ENCODE measurements around the gene SLC8A3. TPM values are rescaled to one million over a fixed set of nuclear protein-coding genes. Genes with fewer than 3 reads are reported as not detected.

The SLC8A3 gene
- total RNA-seq, 4 donors from 2014 or later, result 0.34 to 1.6 (median 0.73) TPM

DNA sequence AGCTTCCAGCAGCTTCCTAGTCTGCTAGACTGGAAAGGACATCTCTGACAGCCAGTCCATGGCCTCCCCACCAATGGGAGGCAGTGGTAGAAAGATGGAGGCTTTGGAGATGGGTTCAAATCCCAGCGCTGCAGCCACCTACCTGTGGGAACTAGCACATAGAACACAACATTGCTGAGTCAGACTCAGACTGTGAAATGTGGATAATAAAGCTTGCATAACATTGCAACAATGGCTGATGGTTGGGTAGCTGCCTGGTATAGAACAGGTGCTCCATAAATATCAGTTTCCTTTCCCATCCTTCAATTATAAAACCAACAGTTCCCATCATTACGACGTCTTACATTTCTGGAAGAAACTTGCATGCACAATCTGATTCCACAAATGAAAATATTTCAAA, 94.6 kb downstream of the SLC8A3 start:
- TF ChIP-seq CTCF (IDR thresholded peaks at IDR 0.05) (no peak), POLR2A (IDR thresholded peaks at IDR 0.05) (no peak)
- DNase-seq (ENCODE audit: low spot score in 2 of 2), result no peak
- H3K4me3 ChIP-seq (ENCODE audit: low read depth, poor library complexity, severe bottlenecking), result no peak overlapping the region
- intact Hi-C loops (cut with DNase I; ENCODE audit: low total_unique reads), result no loop called here
- WGBS, 2 donors, result 77 to 91% methylated on average over 3 of the region's 3 CpGs

- 87 to 88% methylated on average over 2 of the region's 2 CpGs for WGBS, 2 donors
- TF ChIP-seq CTCF (IDR thresholded peaks at IDR 0.05), result no peak
- no peak for TF ChIP-seq POLR2A (IDR thresholded peaks at IDR 0.05)
- intact Hi-C loops (cut with DNase I; ENCODE audit: low total_unique reads), result no loop called here
- no peak for DNase-seq (ENCODE audit: low spot score in 2 of 2)
- H3K4me3 ChIP-seq (ENCODE audit: low read depth, poor library complexity, severe bottlenecking), result no peak overlapping the region
Observed at GRCh38 chr14:70093156-70093555, 95.6 kb downstream of the SLC8A3 start.

DNA sequence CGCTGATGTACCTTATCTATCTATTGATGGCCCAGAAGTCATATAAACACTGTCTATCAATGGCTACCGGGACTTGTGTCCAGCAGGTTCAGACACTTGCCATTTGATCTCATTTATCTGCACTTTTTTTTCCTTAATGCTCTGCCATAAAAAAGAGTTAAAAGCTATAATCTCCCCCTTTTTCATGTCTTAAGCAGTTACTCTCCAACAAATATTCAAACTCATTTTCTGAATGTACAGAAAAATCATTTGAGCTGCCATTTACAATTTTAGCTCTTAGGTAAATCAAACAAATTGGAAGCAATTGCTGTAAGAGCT, 101.4 kb downstream of the SLC8A3 start:
- intact Hi-C loops (cut with DNase I; ENCODE audit: low total_unique reads), result no loop called here
- H3K4me3 ChIP-seq (ENCODE audit: low read depth, poor library complexity, severe bottlenecking), result no peak overlapping the region
- no peak for DNase-seq (ENCODE audit: low spot score in 2 of 2)
- 16 to 25% methylated on average over 2 of the region's 2 CpGs for WGBS, 2 donors
- TF ChIP-seq CTCF (IDR thresholded peaks at IDR 0.05) (no peak), POLR2A (IDR thresholded peaks at IDR 0.05) (no peak)

- WGBS, 2 donors, result 36 to 47% methylated on average over 5 of the region's 5 CpGs
- H3K4me3 ChIP-seq (ENCODE audit: low read depth, poor library complexity, severe bottlenecking), result no peak overlapping the region
- TF ChIP-seq POLR2A (IDR thresholded peaks at IDR 0.05), result no peak
- TF ChIP-seq CTCF (IDR thresholded peaks at IDR 0.05), result no peak
- intact Hi-C loops (cut with DNase I; ENCODE audit: low total_unique reads), result no loop called here
- no peak for DNase-seq (ENCODE audit: low spot score in 2 of 2)
Observed at GRCh38 chr14:70086685-70087379, 101.9 kb downstream of the SLC8A3 start.

DNA sequence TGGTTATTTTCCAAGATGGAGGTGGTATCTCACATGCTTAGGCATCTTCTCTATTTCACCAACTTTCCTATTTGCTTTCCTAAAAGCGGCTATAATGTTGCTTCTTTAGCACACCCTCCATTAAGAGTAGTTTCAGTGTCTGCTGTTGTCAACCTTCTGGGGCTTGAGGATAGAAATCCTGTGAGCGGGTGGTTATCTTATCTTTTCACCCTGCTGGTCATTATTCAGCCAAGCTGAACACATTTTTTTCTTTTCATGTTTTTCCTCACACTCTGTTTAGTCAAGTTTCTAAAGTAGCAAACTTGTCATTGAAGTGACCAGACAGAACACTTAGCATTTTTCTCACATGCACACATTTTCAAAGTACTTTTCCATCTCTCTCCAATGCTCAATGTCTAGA, 104.5 kb downstream of the SLC8A3 start:
- no peak for TF ChIP-seq CTCF (IDR thresholded peaks at IDR 0.05)
- TF ChIP-seq POLR2A (IDR thresholded peaks at IDR 0.05), result no peak
- no peak overlapping the region for H3K4me3 ChIP-seq (ENCODE audit: low read depth, poor library complexity, severe bottlenecking)
- DNase-seq (ENCODE audit: low spot score in 2 of 2), result no peak
- intact Hi-C loops (cut with DNase I; ENCODE audit: low total_unique reads), result no loop called here
- WGBS, 2 donors, result 84 to 91% methylated on average over 2 of the region's 2 CpGs

DNA sequence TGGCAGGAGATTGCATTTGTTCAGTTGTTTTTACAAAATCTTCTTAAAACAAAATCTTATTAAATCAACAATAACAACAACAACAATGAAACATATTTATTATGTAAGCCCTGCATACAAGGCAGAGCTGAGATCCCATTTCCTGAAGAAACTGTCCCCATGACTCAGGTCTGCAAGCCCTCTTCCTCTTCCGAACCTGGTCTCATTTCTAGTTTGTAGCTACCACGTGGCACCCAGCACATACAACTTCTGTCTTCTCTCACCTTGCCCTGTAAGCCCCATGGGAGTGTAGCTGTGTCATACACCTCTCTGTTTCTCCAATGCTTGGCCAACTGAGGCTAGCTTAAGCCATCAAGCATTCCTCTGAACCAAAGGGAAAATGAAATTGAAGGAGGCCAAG, 106.4 kb downstream of the SLC8A3 start:
- TF ChIP-seq CTCF (IDR thresholded peaks at IDR 0.05), result no peak
- WGBS, 2 donors, result 39 to 52% methylated on average over 2 of the region's 2 CpGs
- intact Hi-C loops (cut with DNase I; ENCODE audit: low total_unique reads), result no loop called here
- no peak overlapping the region for H3K4me3 ChIP-seq (ENCODE audit: low read depth, poor library complexity, severe bottlenecking)
- no peak for DNase-seq (ENCODE audit: low spot score in 2 of 2)
